Myocyte (in vitro differentiated cells): ENCODE results near the gene CCDC91. TPM values are rescaled to one million over a fixed set of nuclear protein-coding genes. Genes with fewer than 3 reads are reported as not detected.

Experiments used
- DNase-seq: peaks from one replicate; pipeline ENCODE4 v3.0.0-alpha.2; 2012; ENCODE audit warnings: low read depth
- polyA plus RNA-seq: library from polyadenylated mRNA; unstranded; fragments of >200 nt; gene quantifications from one replicate; pipeline ENCODE4 v1.2.1, GENCODE V29; 2012; ENCODE audit warnings: missing spikeins
- total RNA-seq: library from RNA; depleted of rRNA; stranded (reverse); fragments of >200 nt; gene quantifications from 2 replicates; pipeline ENCODE4 v1.2.3, GENCODE V29; 2014

Gene CCDC91
- total RNA-seq: 17.5 and 18.5 TPM in 2 replicates
- 9.7 TPM for polyA plus RNA-seq

GRCh38 chr12:28190321-28191050, at the start of gene CCDC91:
Gene CCDC91 (plus strand): TSS chr12:28190456. CDS start chr12:28257216, 66,760 bp downstream.
- peak; percentile 88 for DNase-seq

DNA sequence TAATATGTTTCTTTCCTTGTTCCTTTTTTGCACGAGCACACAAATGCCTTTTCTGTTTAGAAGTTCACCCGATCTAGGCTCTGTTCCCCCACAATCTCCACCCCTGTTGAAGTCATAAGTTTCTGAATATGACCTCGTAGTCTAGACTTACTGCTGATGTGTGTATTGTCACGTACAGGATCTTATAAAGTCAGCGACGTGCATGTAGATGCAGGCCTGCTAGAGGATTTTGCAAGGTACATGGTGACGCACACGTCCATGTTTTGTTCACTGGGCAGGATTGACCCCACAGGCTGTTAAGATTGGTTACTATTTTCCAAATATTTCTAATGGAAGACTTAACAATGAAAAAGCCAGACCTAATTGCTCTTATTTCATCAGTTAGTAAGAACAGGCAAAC, 46.2 kb upstream of the CCDC91 start:
- DNase-seq: no peak

GRCh38 chr12:28144532-28144931, 45.7 kb upstream of the CCDC91 start:
- DNase-seq: no peak

DNA sequence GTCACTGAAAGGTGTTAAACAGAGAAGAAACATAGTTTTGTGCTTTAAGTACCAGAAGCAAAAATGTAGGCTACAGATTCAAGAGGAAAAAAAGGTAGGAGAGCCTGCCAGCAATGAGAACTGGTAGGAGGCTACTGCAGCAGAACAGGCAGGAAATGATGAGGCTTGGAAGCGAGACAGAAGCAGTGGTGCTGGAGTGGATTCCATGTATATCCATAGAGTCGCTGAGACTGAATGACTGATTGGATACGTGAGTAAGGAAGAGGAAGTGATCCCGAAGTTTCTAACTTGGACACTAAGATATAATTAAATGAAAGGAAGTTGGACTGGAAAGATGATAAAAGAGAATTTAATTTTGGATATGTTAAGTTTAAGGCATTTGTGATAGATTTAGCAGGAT, 45.0 kb upstream of the CCDC91 start:
- no peak for DNase-seq

DNA sequence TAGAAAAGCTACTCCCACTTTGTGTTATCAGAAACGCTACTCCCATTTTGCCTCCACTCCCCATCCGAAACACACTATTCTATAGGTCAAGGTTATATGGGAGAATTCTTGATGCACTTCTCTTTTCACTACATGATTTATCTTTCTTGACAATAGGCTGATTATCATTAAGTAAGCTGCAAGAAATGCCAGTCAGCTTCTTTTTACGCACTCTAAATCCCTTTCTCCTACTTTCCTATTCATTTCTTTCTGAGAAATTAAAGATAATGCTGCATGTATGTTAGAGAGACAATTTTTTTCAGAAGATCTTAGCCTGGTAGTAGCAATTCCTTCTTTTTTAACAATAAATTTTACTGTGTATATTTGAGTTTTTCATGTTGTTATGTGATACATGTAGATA, 41.0 kb upstream of the CCDC91 start:
- DNase-seq: no peak

- no peak for DNase-seq
These were observed 33.9 kb upstream of the CCDC91 start for GRCh38 chr12:28156362-28156761.

DNA sequence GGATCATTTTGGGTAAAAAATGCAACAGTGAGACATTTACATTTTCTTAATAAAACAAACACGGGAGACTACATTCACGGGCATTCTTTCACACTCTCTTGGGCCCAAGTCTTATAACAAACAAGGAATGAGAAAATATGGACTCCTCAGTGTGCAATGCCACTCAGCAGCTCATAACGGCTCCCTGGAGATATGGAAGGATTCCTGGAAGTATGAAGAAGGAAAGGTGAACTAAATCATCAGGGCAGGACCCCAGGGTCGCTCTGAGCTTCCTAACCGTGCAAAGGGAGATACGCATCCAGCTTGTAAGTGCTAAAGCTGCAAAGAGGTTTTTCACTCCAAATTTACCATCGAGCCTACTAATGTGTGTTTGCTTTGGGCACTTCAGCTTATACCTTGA, 33.5 kb upstream of the CCDC91 start:
- DNase-seq: no peak

DNA sequence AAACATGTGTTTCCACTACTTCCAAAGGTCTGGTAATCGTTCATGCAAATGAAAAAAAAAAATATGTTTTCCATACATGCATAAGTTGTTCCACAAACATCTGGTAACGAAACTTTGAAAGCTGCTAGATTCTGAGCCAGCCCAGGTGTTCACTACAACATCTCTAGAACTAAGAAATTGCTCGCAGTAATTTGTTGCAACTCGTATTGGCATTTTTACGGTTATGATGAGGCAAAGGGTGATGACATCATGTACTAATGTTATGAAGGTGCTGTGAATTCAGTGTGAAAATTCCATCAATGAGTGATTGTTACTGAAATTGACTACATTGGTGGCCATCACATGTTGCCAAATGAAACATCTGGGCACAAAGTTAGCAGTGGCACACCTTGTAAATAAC, 31.9 kb upstream of the CCDC91 start:
- no peak for DNase-seq

- DNase-seq: no peak
These were observed 30.6 kb upstream of the CCDC91 start for GRCh38 chr12:28159688-28160087.

DNA sequence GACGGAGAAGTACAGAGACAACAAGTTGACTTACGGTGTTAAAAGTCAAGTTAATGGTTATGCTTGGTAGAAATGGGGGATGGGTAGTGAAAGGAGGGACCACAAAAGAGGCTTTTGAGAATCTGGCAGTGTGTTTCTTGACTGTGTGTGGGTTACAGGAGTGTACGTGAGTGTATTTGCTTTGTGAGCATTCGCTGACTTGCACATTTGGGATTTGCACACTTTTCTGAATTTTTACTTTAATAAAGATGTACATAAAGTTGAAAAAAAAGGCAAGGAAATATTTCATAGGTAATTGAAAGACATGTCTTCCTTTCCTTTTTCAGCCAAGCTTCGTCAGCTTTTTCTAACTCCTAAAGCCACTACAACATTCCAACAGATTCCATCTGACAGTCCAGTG, 28.6 kb upstream of the CCDC91 start:
- DNase-seq: no peak

- DNase-seq: peak; percentile 25
These were observed 27.6 kb upstream of the CCDC91 start for GRCh38 chr12:28162697-28163096.

- no peak for DNase-seq
These were observed 25.5 kb upstream of the CCDC91 start for GRCh38 chr12:28164644-28165275.

- DNase-seq: no peak
These were observed 22.2 kb upstream of the CCDC91 start for GRCh38 chr12:28167981-28168485.

- no peak for DNase-seq
These were observed 18.7 kb upstream of the CCDC91 start for GRCh38 chr12:28171356-28172060.

DNA sequence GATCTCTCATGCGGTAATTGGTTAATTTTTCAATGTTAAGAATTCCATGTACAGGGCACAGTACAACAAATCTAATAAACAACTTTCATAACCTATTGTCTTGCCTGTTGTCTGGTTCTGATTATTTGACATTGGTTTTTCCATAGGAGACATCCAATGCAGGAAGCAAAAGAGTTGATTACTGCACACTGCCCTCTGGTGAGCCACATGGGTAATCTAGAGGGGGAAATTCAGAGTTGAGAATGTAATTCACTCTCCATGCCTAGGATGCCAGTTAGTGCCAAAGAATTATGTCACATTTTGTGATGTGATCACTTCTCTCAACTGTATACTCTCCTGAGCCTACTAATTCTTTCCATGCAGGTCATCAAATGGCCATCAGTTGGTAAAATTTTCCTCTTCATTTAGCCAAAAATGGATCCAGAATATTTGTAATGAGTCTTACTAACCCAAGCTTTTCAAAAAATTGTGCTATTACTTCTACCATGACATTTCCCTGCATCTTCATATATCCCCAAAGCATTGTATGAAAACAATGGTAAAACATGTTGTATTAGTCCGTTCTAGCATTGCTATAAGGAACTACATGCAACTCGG, 17.7 kb upstream of the CCDC91 start:
- DNase-seq: peak; percentile 54

DNA sequence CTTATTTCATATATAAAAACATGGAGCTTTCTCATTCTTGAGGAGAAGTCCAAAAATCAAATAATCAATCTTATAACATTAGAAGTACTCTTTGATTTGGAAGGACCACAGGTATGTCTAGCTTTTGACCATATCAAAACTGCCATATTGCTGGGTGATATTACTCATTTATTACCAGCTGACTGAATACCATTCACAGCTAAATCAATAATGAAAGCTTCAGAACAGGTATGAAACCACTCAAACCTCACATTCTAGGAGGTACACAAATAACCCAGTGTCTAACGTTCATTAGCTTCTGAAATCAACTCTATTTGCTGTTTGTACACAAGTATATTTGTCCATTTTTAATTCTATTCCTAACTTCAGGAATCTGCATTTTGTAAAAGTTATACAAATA, 16.8 kb upstream of the CCDC91 start:
- no peak for DNase-seq

GRCh38 chr12:28175098-28175589, 15.1 kb upstream of the CCDC91 start:
- DNase-seq: no peak

- no peak for DNase-seq
These were observed 14.0 kb upstream of the CCDC91 start for GRCh38 chr12:28176295-28176694.

- no peak for DNase-seq
These were observed 12.8 kb upstream of the CCDC91 start for GRCh38 chr12:28177461-28177860.

- DNase-seq: no peak
These were observed 12.4 kb upstream of the CCDC91 start for GRCh38 chr12:28177905-28178304.

DNA sequence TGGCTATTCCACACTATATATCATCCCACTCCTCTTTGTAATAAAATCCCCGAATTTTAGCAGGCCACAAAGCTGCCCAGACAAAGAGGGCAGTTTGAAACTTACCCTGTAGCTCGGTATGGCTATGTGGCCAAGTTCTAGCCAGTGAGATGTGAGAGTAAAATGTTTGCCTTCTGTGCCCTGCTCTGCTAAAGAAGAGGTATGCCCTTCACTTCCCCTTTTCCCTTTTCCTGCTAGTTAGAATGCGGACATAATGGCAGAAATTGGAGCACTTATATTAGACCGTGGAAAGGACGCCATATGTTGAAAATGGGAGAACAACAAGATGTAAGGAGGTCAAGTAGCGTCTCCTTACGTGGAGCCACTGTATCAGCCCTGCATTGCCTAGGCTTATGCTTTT, 11.5 kb upstream of the CCDC91 start:
- DNase-seq: no peak

DNA sequence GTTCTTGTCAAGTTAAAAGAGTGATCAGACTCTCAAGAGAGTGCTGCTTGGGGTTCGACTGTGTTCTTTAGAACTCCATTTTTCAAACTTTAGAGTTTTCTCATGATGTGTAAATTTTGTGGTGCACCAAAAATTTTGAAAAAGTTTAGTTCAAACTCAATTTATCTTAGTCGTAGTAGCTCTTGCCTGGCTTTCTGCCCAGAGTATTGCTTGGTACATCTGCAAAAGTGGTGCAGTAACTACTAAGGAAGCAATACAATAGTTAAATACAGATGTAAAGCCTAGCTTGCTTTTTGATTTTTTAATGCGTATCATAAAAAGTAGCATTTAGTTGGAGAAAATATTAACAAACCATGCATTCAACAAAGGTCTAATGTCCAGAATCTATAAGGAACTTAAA, 9.5 kb upstream of the CCDC91 start:
- no peak for DNase-seq
